Loucy (cell line): ENCODE results near the gene GZMM.

Experiments
- CTCF ChIP-seq: fragments of 200-600 bp; sonication (generic); conservative IDR thresholded peaks from 2 replicates; pipeline ENCODE4 v1.5.1; 2014; ENCODE audit warnings: mild to moderate bottlenecking, antibody characterized with exemption, low read length
- EZH2phosphoT487 ChIP-seq: fragments of 200-600 bp; IDR thresholded peaks from 2 replicates; pipeline ENCODE4 v1.6.1; 2018; ENCODE audit warnings: antibody characterized with exemption, mild to moderate bottlenecking, moderate library complexity, borderline replicate concordance

GRCh38 chr19:579111-579841 lies 35.4 kb downstream of the GZMM start:
- TF ChIP-seq EZH2phosphoT487, result no peak
- no peak for TF ChIP-seq CTCF
